ENCODE data around the gene SSC5D. TPM values are rescaled to one million over a fixed set of nuclear protein-coding genes. Genes with fewer than 3 reads are reported as not detected.
A peak's percentile ranks its signal among the peaks of the same experiment; 100 is the strongest.
"Not testable (repeated sequence)": the region's sequence is repeated elsewhere in the genome, so short reads cannot be mapped to it uniquely, and the experiment has no call there.

The SSC5D gene
- total RNA-seq, 1 donor from 2014 or later: under 0.01 TPM

- peak; percentile 74 to 89 for DNase-seq (ENCODE audit: low read depth in 2 of 2)
Observed at GRCh38 chr19:55486971-55487923, 989 bp upstream of the SSC5D start.

- no peak for DNase-seq (ENCODE audit: low read depth in 2 of 2)
Observed at GRCh38 chr19:55488986-55489710, 912 bp downstream of the SSC5D start.

GRCh38 chr19:55489711-55490477 lies 1.7 kb downstream of the SSC5D start:
- no peak for DNase-seq (ENCODE audit: low read depth in 2 of 2)

GRCh38 chr19:55490478-55491432 lies 2.5 kb downstream of the SSC5D start:
- no peak for DNase-seq (ENCODE audit: low read depth in 2 of 2)

GRCh38 chr19:55491546-55492360 lies 3.5 kb downstream of the SSC5D start:
- DNase-seq (ENCODE audit: low read depth in 2 of 2): no peak

GRCh38 chr19:55492362-55492944 lies 4.2 kb downstream of the SSC5D start:
- DNase-seq (ENCODE audit: low read depth in 2 of 2): no peak

- DNase-seq (ENCODE audit: low read depth in 2 of 2): no peak
Observed at GRCh38 chr19:55493052-55493644, 4.9 kb downstream of the SSC5D start.

GRCh38 chr19:55493645-55494171 lies 5.5 kb downstream of the SSC5D start:
- no peak for DNase-seq (ENCODE audit: low read depth in 2 of 2)

- peak in 1 of 2 donors; percentile 23 for DNase-seq (ENCODE audit: low read depth in 2 of 2)
Observed at GRCh38 chr19:55494172-55494761, 6.0 kb downstream of the SSC5D start.

- no peak for DNase-seq (ENCODE audit: low read depth in 2 of 2)
Observed at GRCh38 chr19:55495646-55496349, 7.6 kb downstream of the SSC5D start.

GRCh38 chr19:55496820-55497219 lies 8.6 kb downstream of the SSC5D start:
- DNase-seq (ENCODE audit: low read depth in 2 of 2): not testable (repeated sequence)

- DNase-seq (ENCODE audit: low read depth in 2 of 2): no peak
Observed at GRCh38 chr19:55497763-55498162, 9.5 kb downstream of the SSC5D start.

- no peak for DNase-seq (ENCODE audit: low read depth in 2 of 2)
Observed at GRCh38 chr19:55498246-55498840, 10.1 kb downstream of the SSC5D start.

GRCh38 chr19:55500368-55500952 lies 12.2 kb downstream of the SSC5D start:
- no peak for DNase-seq (ENCODE audit: low read depth in 2 of 2)

GRCh38 chr19:55502197-55502952 lies 14.1 kb downstream of the SSC5D start:
- no peak for DNase-seq (ENCODE audit: low read depth in 2 of 2)

GRCh38 chr19:55503157-55503501 lies 14.9 kb downstream of the SSC5D start:
- DNase-seq (ENCODE audit: low read depth in 2 of 2): no peak
